ENCODE data around the gene PARVA. TPM values are rescaled to one million over a fixed set of nuclear protein-coding genes. Genes with fewer than 3 reads are reported as not detected.

Gene PARVA
- total RNA-seq, 2 experiments from 2014 or later = 0.08 to 0.98 TPM

- intact Hi-C loops (cut with DNase I, micrococcal nuclease) = loop anchor here (1.0 to 5.0 kb wide), 10 partner anchors 46 to 1014 kb away; partner anchors contain the start of gene PARVA (in 2 of the 2)
- TF ChIP-seq, protein P1, sequence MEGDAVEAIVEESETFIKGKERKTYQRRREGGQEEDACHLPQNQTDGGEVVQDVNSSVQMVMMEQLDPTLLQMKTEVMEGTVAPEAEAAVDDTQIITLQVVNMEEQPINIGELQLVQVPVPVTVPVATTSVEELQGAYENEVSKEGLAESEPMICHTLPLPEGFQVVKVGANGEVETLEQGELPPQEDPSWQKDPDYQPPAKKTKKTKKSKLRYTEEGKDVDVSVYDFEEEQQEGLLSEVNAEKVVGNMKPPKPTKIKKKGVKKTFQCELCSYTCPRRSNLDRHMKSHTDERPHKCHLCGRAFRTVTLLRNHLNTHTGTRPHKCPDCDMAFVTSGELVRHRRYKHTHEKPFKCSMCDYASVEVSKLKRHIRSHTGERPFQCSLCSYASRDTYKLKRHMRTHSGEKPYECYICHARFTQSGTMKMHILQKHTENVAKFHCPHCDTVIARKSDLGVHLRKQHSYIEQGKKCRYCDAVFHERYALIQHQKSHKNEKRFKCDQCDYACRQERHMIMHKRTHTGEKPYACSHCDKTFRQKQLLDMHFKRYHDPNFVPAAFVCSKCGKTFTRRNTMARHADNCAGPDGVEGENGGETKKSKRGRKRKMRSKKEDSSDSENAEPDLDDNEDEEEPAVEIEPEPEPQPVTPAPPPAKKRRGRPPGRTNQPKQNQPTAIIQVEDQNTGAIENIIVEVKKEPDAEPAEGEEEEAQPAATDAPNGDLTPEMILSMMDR (IDR thresholded peaks at IDR 0.05) = no peak
- Mint-ChIP-seq H3K27me3 (no peaks in the 10 kb centered on the region), H3K4me3 (no peak overlapping the region), H3K4me1 (ENCODE audit: low read depth) (peaks cover 11% of the 10 kb centered on the region), H3K36me3 (ENCODE audit: low read depth) (no peaks in the 10 kb centered on the region), H3K27ac (no peak overlapping the region), H3K9me3 (no peaks in the 10 kb centered on the region)
- ATAC-seq (ENCODE audit: poor library complexity) = no peak
- CTCF ChIA-PET = interaction anchor here (0.7 to 2.4 kb wide), 7 partner anchors 10 to 1330 kb away, joined by 3 to 31 read pairs (median 4); no protein-coding TSS in a partner anchor
- Histone ChIP-seq H3K27me3 (ENCODE audit: control insufficient read depth in 1 of 2, insufficient read depth in 2 of 2, low read length in 2 of 2) (no peaks in the 10 kb centered on the region), H3K27ac (ENCODE audit: low read depth in 1 of 2, low read length in 2 of 2) (no peak overlapping the region), H3K36me3 (ENCODE audit: insufficient read depth, low read length) (no peaks in the 10 kb centered on the region), H3K4me3 (ENCODE audit: low read length) (no peak overlapping the region), H3K4me1 (ENCODE audit: insufficient read depth, low read length) (peaks cover 4% of the 10 kb centered on the region), H3K9me3 (ENCODE audit: control insufficient read depth in 1 of 2, insufficient read depth in 1 of 2, low read length in 2 of 2) (no peaks in the 10 kb centered on the region)
- POLR2A ChIA-PET = interaction anchor here (1.0 to 2.2 kb wide), 4 partner anchors 35 to 562 kb away, joined by 4 to 12 read pairs (median 7); partner anchors contain the start of gene PARVA
- DNase-seq = no peak
These were observed 46.7 kb upstream of the PARVA start for GRCh38 chr11:12330485-12331231.

- H3K27ac ChIP-seq (ENCODE audit: low read depth in 1 of 2, low read length in 2 of 2) = no peak overlapping the region
- Mint-ChIP-seq H3K36me3 (ENCODE audit: low read depth) (no peaks in the 10 kb centered on the region), H3K4me1 (ENCODE audit: low read depth) (peaks cover 11% of the 10 kb centered on the region), H3K27ac (no peak overlapping the region), H3K4me3 (no peak overlapping the region), H3K9me3 (no peaks in the 10 kb centered on the region), H3K27me3 (no peaks in the 10 kb centered on the region)
- H3K9me3 ChIP-seq (ENCODE audit: control insufficient read depth in 1 of 2, insufficient read depth in 1 of 2, low read length in 2 of 2) = no peaks in the 10 kb centered on the region
- ATAC-seq (ENCODE audit: poor library complexity) (peak; percentile 29), DNase-seq (peak; percentile 56 to 83 (median 66))
- H3K4me1 ChIP-seq (ENCODE audit: insufficient read depth, low read length) = peaks cover 4% of the 10 kb centered on the region
- ChIA-PET CTCF (interaction anchor here (0.7 to 2.4 kb wide), 6 partner anchors 11 to 559 kb away, joined by 3 to 31 read pairs (median 4); no protein-coding TSS in a partner anchor), POLR2A (interaction anchor here (0.9 to 2.2 kb wide), 5 partner anchors 18 to 562 kb away, joined by 3 to 12 read pairs (median 5); partner anchors contain the start of gene PARVA)
- intact Hi-C loops (cut with DNase I, micrococcal nuclease) = loop anchor here (1.0 to 5.0 kb wide), 10 partner anchors 45 to 1013 kb away; partner anchors contain the start of gene PARVA (in 2 of the 2)
- H3K36me3 ChIP-seq (ENCODE audit: insufficient read depth, low read length) = no peaks in the 10 kb centered on the region
- H3K4me3 ChIP-seq (ENCODE audit: low read length) = no peak overlapping the region
- TF ChIP-seq, protein P1 (IDR thresholded peaks at IDR 0.05) = peak; percentile 89
- no peaks in the 10 kb centered on the region for H3K27me3 ChIP-seq (ENCODE audit: control insufficient read depth in 1 of 2, insufficient read depth in 2 of 2, low read length in 2 of 2)
These were observed 46.0 kb upstream of the PARVA start for GRCh38 chr11:12331239-12331874.

GRCh38 chr11:12343526-12343925 lies 33.8 kb upstream of the PARVA start:
- Histone ChIP-seq H3K4me1 (ENCODE audit: insufficient read depth, low read length) (no peaks in the 10 kb centered on the region), H3K36me3 (ENCODE audit: insufficient read depth, low read length) (no peaks in the 10 kb centered on the region), H3K9me3 (ENCODE audit: control insufficient read depth in 1 of 2, insufficient read depth in 1 of 2, low read length in 2 of 2) (no peaks in the 10 kb centered on the region), H3K27me3 (ENCODE audit: control insufficient read depth in 1 of 2, insufficient read depth in 2 of 2, low read length in 2 of 2) (no peaks in the 10 kb centered on the region), H3K27ac (ENCODE audit: low read depth in 1 of 2, low read length in 2 of 2) (no peak overlapping the region), H3K4me3 (ENCODE audit: low read length) (no peak overlapping the region)
- POLR2A ChIA-PET = no interaction called here
- intact Hi-C loops (cut with DNase I, micrococcal nuclease) = no loop called here
- Mint-ChIP-seq H3K27me3 (no peaks in the 10 kb centered on the region), H3K4me3 (no peak overlapping the region), H3K27ac (no peak overlapping the region), H3K4me1 (ENCODE audit: low read depth) (no peaks in the 10 kb centered on the region), H3K36me3 (ENCODE audit: low read depth) (no peaks in the 10 kb centered on the region), H3K9me3 (no peaks in the 10 kb centered on the region)
- CTCF ChIA-PET = no interaction called here
- no peak for DNase-seq
- TF ChIP-seq, protein P1 (IDR thresholded peaks at IDR 0.05) = no peak
- ATAC-seq (ENCODE audit: poor library complexity) = no peak

All from CD4-positive, alpha-beta T cell (primary cell).